ENCODE data around the gene CATSPER1.
"Not testable (repeated sequence)": the region's sequence is repeated elsewhere in the genome, so short reads cannot be mapped to it uniquely, and the experiment has no call there.

The CATSPER1 gene

DNA sequence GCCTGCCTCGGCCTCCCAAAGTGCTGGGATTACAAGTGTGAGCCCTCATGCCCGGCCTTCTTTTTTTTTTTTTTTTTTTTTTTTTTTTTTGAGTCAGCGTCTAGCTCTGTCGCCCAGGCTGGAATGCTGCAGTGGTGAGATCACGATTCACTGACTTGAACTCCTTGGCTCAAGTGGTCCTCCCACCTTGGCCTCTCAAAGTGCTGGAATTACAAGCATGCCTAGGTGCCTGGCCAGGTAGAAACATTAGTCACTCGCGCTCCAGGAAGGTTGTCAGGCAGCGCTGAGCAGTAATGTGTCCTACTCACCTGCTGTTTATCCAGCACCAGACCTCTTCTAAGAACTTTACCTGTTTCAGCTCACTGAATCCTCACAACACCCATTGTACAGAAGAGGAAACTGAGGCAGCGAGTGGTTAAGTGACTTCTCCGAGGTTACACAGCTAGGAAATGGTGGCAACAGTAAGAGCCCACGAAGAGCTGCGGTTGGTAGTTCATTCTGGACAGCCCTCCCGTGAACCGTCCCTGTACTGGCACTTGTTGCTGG lies 15.0 kb downstream of the CATSPER1 start:
- Mint-ChIP-seq H3K4me3 (no peak overlapping the region), H3K4me1 (ENCODE audit: low read depth in 2 of 2) (peaks cover 0 to 2% of the 10 kb centered on the region in 2 donors), H3K36me3 (ENCODE audit: insufficient read depth) (no peaks in the 10 kb centered on the region), H3K27ac (no peak overlapping the region), H3K9me3 (no peaks in the 10 kb centered on the region), H3K27me3 (peaks cover 10 to 31% of the 10 kb centered on the region in 2 donors)
- no peak for DNase-seq
- no peak for ATAC-seq (replicated peaks)

- H3K36me3 Mint-ChIP-seq (ENCODE audit: insufficient read depth) = not testable (repeated sequence)
These were observed 16.2 kb downstream of the CATSPER1 start for GRCh38 chr11:66010036-66010435.

DNA sequence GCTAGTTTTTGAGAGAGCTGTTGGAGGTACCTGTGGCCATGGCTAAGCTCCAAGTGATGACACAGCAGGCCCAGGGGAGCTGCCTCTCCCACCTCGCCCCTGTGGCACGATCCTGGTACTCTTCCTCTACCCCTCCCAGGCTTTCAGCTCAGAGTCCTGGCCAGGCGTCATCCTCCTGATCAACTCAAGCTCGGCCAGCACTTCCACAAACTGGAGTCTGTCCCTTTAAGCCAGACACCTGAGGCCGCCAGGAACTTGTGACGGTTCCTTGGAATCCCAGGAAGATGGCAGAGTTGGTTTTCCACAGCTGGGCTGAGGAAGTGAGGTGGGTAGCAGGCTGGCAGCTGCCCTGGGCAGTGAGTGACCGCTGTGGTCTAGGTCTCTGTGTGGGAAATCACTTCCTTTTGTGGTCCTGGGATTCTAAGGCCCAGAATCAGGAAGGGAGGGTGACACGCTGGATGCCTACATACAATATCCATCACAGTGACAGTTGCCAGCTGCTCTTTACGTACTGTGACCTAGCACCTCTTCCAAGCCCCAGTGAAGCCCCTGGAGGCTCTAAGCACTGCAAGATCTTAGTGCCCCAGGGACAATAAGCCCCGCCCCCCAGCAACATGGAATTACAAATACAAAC lies 17.7 kb downstream of the CATSPER1 start:
- H3K27me3 Mint-ChIP-seq = peaks cover 4 to 25% of the 10 kb centered on the region in 2 donors
- no peaks in the 10 kb centered on the region for H3K9me3 Mint-ChIP-seq
- H3K4me1 Mint-ChIP-seq (ENCODE audit: low read depth in 2 of 2) = peaks cover 0 to 2% of the 10 kb centered on the region in 2 donors
- ATAC-seq (replicated peaks) (no peak), DNase-seq (no peak)
- no peak overlapping the region for H3K27ac Mint-ChIP-seq
- H3K4me3 Mint-ChIP-seq = no peak overlapping the region
- peaks cover 11% of the 10 kb centered on the region for H3K36me3 Mint-ChIP-seq (ENCODE audit: insufficient read depth)

More at GRCh38 chr11:66010036-66010435, 16.2 kb downstream of the CATSPER1 start:
- not testable (repeated sequence) for DNase-seq; H3K27ac Mint-ChIP-seq; H3K4me1 Mint-ChIP-seq (ENCODE audit: low read depth in 2 of 2); ATAC-seq (replicated peaks); H3K9me3 Mint-ChIP-seq; H3K4me3 Mint-ChIP-seq
- peaks cover 10 to 29% of the 10 kb centered on the region in 2 donors for H3K27me3 Mint-ChIP-seq

DNA sequence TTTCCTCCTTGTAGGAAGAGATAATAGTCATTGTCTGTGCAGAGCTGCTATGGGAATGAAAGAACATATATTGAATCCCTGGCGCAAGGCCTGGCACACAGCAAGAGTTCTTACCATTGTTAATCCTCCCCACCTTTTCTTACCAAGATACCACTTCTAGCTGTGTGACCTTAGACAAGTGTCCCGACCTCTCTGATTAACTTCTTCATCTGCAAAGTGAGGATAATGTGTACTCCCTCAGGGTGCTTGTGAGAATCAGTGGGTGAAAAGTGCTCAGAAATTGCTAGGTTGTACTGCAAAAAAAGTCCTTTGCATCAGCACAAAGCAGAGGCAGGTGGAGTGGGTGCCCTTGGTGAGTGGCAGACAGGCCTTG lies 18.2 kb downstream of the CATSPER1 start:
- ATAC-seq (replicated peaks) = no peak
- H3K36me3 Mint-ChIP-seq (ENCODE audit: insufficient read depth) = peaks cover 13% of the 10 kb centered on the region

DNA sequence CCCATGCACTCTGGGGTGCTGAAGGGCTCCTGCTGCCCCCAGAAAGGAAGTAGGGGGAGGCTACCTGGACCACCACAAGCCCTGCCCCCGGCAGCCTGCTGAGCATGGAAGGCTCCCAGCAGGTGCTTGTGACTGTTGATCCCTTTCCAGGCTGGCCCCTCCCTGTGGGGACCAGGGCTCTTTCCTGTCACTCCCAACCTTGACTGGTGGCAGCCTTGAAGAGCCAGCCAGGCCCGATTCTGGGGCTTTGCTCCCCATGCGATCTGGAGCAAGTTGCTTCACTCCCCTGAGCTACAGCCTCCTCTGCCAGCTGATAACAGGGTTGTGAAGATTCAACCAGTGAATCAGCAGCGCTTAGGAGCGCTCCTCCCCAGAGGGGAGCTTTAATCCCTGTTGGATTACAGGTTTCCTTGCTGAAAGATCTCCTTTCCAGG lies 19.1 kb downstream of the CATSPER1 start:
- H3K4me3 Mint-ChIP-seq = no peak overlapping the region
- no peaks in the 10 kb centered on the region for H3K9me3 Mint-ChIP-seq
- ATAC-seq (replicated peaks) (no peak), DNase-seq (no peak)
- H3K27me3 Mint-ChIP-seq = peaks cover 4 to 12% of the 10 kb centered on the region in 2 donors
- peaks cover 3 to 11% of the 10 kb centered on the region in 2 donors for H3K4me1 Mint-ChIP-seq (ENCODE audit: low read depth in 2 of 2)
- peaks cover 16% of the 10 kb centered on the region for H3K36me3 Mint-ChIP-seq (ENCODE audit: insufficient read depth)
- H3K27ac Mint-ChIP-seq = no peak overlapping the region

More for the DNA sequence above, 18.2 kb downstream of the CATSPER1 start:
- no peak overlapping the region for H3K4me3 Mint-ChIP-seq
- DNase-seq = no peak
- H3K27ac Mint-ChIP-seq = no peak overlapping the region
- H3K4me1 Mint-ChIP-seq (ENCODE audit: low read depth in 2 of 2) = peaks cover 0 to 5% of the 10 kb centered on the region in 2 donors
- no peaks in the 10 kb centered on the region for H3K9me3 Mint-ChIP-seq
- peaks cover 4 to 21% of the 10 kb centered on the region in 2 donors for H3K27me3 Mint-ChIP-seq

DNA sequence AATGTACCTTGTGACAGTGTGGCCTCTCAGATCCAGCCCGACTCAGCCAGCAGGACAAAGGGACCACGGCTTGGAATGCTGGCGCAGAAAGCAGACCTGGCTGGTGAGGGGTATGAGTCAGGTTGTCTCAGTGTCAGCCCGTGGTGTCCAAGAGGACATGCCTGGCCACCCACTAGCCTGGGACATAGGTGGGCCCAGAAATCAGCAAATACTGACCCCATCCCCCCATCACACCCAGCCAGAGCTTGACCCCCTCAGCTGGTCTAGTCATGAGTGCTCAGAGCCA lies 19.4 kb downstream of the CATSPER1 start:
- H3K4me1 Mint-ChIP-seq (ENCODE audit: low read depth in 2 of 2) = peaks cover 4 to 14% of the 10 kb centered on the region in 2 donors
- H3K9me3 Mint-ChIP-seq = no peaks in the 10 kb centered on the region
- ATAC-seq (replicated peaks) (no peak), DNase-seq (no peak)
- no peak overlapping the region for H3K27ac Mint-ChIP-seq
- no peak overlapping the region for H3K4me3 Mint-ChIP-seq
- peaks cover 20% of the 10 kb centered on the region for H3K36me3 Mint-ChIP-seq (ENCODE audit: insufficient read depth)
- peaks cover 4 to 9% of the 10 kb centered on the region in 2 donors for H3K27me3 Mint-ChIP-seq

- Mint-ChIP-seq H3K27me3 (peaks cover 4 to 9% of the 10 kb centered on the region in 2 donors), H3K9me3 (no peaks in the 10 kb centered on the region), H3K4me1 (ENCODE audit: low read depth in 2 of 2) (peaks cover 4 to 18% of the 10 kb centered on the region in 2 donors), H3K4me3 (no peak overlapping the region), H3K36me3 (ENCODE audit: insufficient read depth) (peaks cover 21% of the 10 kb centered on the region), H3K27ac (no peak overlapping the region)
- no peak for DNase-seq
- ATAC-seq (replicated peaks) = no peak
These were observed 20.0 kb downstream of the CATSPER1 start for GRCh38 chr11:66006134-66006890.

- Mint-ChIP-seq H3K27me3 (no peaks in the 10 kb centered on the region), H3K4me3 (no peak overlapping the region), H3K4me1 (ENCODE audit: low read depth in 2 of 2) (peaks cover 16 to 28% of the 10 kb centered on the region in 2 donors), H3K36me3 (ENCODE audit: insufficient read depth) (peaks cover 31% of the 10 kb centered on the region), H3K9me3 (no peaks in the 10 kb centered on the region), H3K27ac (peak overlapping the region in 1 of 2 donors; percentile 26)
- no peak for ATAC-seq (replicated peaks)
- DNase-seq = no peak
These were observed 22.1 kb downstream of the CATSPER1 start for GRCh38 chr11:66004186-66004585.

- H3K9me3 Mint-ChIP-seq = no peaks in the 10 kb centered on the region
- ATAC-seq (replicated peaks) (no peak), DNase-seq (no peak)
- H3K4me1 Mint-ChIP-seq (ENCODE audit: low read depth in 2 of 2) = peaks cover 23 to 29% of the 10 kb centered on the region in 2 donors
- H3K27me3 Mint-ChIP-seq = no peaks in the 10 kb centered on the region
- H3K4me3 Mint-ChIP-seq = peak overlapping the region; percentile 97
- H3K27ac Mint-ChIP-seq = peak overlapping the region in 1 of 2 donors; percentile 96
- peaks cover 40% of the 10 kb centered on the region for H3K36me3 Mint-ChIP-seq (ENCODE audit: insufficient read depth)
These were observed 23.0 kb downstream of the CATSPER1 start for GRCh38 chr11:66003291-66003690.

DNA sequence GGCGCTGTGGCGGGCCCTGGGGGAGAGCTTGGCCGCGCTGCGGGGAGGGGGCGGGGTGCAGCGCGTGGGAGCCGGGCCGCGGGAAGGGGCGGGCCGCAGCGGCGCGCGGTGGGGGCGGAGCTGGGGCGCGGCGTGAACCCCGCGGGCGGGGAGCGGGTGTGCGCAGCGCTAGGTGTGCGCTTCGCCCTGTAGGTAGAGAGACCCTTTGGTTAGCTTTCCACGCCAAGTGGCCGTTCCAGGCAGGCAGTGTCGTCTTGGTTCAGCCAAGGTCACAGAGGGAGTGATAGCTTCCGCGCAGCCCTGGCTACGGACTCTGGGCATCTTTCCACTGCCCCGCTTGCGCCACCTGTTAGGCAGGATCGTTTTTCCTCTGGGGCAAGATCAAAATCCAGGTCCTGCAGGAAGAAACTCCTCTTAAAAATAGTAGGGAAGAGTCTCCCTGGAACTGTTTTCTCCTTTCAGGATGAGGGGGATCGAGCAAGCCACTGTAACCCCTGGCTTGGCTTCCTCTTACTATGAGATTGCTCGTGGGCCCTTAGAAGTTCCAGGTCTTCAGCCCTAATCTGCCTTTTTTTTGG lies 23.5 kb downstream of the CATSPER1 start:
- Mint-ChIP-seq H3K9me3 (no peaks in the 10 kb centered on the region), H3K27ac (peak overlapping the region; percentile 96 to 97), H3K4me3 (peak overlapping the region; percentile 97), H3K27me3 (no peaks in the 10 kb centered on the region), H3K36me3 (ENCODE audit: insufficient read depth) (peaks cover 45% of the 10 kb centered on the region), H3K4me1 (ENCODE audit: low read depth in 2 of 2) (peaks cover 24 to 29% of the 10 kb centered on the region in 2 donors)
- peak; percentile 72 for ATAC-seq (replicated peaks)
- no peak for DNase-seq

DNA sequence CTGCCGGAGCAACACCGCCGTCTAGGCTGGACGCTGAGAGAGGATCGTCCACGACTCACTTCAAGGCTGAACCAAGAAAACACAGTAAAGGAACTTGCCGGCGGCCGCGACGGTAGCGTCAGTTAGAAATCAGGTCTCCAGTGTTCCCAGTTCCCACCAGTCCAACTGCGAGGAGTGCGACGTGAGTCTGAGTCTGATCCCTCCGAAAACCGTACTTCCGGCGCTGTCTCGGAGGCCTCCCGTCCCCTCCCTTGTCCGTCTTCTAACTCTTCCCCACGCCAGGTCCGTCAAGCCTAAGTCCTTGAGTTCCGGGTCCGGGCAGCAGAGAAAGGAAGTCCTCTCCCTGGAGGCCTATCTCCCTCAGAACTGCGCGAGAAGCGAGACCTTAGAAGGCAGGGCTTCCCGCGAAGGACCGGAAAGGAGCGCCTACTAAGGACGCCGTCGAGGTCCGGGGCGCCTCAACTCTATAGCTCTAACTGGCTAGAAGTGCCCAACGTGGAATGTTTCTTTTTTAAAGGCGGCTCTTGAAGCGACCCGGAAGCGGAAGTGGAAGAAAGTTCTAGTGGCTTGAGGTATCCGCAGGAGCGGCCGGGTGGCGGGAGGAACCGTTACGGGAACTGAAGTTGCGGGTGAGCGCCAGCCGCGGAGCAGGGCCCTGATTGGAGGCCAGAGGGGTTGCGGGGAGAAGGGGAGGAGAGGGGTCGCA lies 24.2 kb downstream of the CATSPER1 start, which contains the start of the genes BANF1 and EIF1AD:
BANF1 (plus strand) TSS at position 562 of the 706 bp plus-strand sequence. CDS start 748 bp downstream, outside the sequence.
EIF1AD (minus strand) TSS at position 216 of the 706 bp plus-strand sequence. CDS start 1,768 bp downstream, outside the sequence.
- H3K4me3 Mint-ChIP-seq = peak within 1 kb of the TSS; percentile 97
- peaks cover 24 to 29% of the 10 kb centered on the region in 2 donors for H3K4me1 Mint-ChIP-seq (ENCODE audit: low read depth in 2 of 2)
- no peaks in the 10 kb centered on the region for H3K9me3 Mint-ChIP-seq
- peak within 1 kb of the TSS; percentile 96 to 97 for H3K27ac Mint-ChIP-seq
- ATAC-seq (replicated peaks) (peak; percentile 78), DNase-seq (peak; percentile 92 to 97 (median 93))
- H3K36me3 Mint-ChIP-seq (ENCODE audit: insufficient read depth) = peaks cover 50% of the 10 kb centered on the region
- no peaks in the 10 kb centered on the region for H3K27me3 Mint-ChIP-seq

DNA sequence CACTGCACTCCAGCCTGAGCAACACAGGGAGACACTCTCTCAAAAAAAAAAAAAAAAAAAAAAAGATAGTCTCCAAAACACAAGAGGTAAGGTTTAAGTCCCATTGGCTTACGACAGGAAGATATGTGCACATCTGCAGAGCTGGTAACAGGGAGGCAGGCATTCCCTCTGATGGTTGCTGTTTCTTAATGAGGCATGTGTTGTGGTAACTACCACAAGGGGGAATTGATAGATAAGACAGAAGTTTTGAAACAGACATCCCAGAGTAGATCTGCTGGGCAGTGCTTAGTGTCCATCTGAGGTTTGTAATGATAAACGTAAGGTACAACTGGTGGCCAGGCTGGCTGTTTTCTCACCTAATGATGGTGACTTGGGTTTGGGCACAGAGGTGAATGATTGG lies 29.0 kb downstream of the CATSPER1 start:
- Mint-ChIP-seq H3K4me3 (no peak overlapping the region), H3K9me3 (no peaks in the 10 kb centered on the region), H3K4me1 (ENCODE audit: low read depth in 2 of 2) (peaks cover 21 to 22% of the 10 kb centered on the region in 2 donors), H3K27me3 (no peaks in the 10 kb centered on the region), H3K27ac (no peak overlapping the region), H3K36me3 (ENCODE audit: insufficient read depth) (peaks cover 57% of the 10 kb centered on the region)
- no peak for ATAC-seq (replicated peaks)
- DNase-seq = no peak

DNA sequence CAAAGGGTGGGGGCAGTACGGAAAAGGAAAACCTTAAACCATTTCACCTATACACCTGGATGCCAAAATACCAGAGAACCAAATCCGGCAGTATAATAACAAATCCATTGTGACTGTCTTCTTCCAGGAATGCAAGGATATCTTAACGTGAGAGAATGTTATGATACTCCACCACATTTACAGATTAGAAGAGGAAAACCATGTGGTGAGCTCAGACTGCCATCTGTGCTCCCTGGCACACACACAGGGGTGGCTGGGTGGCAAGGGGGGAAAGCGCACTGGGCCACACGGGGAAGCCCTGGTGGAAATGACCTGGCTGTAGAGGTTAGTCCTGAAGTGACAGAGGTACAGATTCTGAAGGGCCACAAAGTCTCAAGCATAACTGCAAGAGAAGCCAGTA lies 34.2 kb downstream of the CATSPER1 start:
- peaks cover 22% of the 10 kb centered on the region for H3K36me3 Mint-ChIP-seq (ENCODE audit: insufficient read depth)
- H3K4me3 Mint-ChIP-seq = no peak overlapping the region
- H3K27me3 Mint-ChIP-seq = no peaks in the 10 kb centered on the region
- no peak for DNase-seq
- H3K4me1 Mint-ChIP-seq (ENCODE audit: low read depth in 2 of 2) = peaks cover 6 to 8% of the 10 kb centered on the region in 2 donors
- H3K9me3 Mint-ChIP-seq = no peaks in the 10 kb centered on the region
- no peak overlapping the region for H3K27ac Mint-ChIP-seq
- ATAC-seq (replicated peaks) = no peak

Data from effector memory CD8-positive, alpha-beta T cell (primary cell).